Measurements from ENCODE around the gene DIP2B. TPM values are rescaled to one million over a fixed set of nuclear protein-coding genes. Genes with fewer than 3 reads are reported as not detected.
A peak's percentile ranks its signal among the peaks of the same experiment; 100 is the strongest.

The DIP2B gene, protein sequence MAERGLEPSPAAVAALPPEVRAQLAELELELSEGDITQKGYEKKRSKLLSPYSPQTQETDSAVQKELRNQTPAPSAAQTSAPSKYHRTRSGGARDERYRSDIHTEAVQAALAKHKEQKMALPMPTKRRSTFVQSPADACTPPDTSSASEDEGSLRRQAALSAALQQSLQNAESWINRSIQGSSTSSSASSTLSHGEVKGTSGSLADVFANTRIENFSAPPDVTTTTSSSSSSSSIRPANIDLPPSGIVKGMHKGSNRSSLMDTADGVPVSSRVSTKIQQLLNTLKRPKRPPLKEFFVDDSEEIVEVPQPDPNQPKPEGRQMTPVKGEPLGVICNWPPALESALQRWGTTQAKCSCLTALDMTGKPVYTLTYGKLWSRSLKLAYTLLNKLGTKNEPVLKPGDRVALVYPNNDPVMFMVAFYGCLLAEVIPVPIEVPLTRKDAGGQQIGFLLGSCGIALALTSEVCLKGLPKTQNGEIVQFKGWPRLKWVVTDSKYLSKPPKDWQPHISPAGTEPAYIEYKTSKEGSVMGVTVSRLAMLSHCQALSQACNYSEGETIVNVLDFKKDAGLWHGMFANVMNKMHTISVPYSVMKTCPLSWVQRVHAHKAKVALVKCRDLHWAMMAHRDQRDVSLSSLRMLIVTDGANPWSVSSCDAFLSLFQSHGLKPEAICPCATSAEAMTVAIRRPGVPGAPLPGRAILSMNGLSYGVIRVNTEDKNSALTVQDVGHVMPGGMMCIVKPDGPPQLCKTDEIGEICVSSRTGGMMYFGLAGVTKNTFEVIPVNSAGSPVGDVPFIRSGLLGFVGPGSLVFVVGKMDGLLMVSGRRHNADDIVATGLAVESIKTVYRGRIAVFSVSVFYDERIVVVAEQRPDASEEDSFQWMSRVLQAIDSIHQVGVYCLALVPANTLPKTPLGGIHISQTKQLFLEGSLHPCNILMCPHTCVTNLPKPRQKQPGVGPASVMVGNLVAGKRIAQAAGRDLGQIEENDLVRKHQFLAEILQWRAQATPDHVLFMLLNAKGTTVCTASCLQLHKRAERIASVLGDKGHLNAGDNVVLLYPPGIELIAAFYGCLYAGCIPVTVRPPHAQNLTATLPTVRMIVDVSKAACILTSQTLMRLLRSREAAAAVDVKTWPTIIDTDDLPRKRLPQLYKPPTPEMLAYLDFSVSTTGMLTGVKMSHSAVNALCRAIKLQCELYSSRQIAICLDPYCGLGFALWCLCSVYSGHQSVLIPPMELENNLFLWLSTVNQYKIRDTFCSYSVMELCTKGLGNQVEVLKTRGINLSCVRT (N-terminal part only)
- 30.2 TPM for total RNA-seq (2021; ENCODE audit: unreplicated experiment)
- 16.4 TPM for polyA plus RNA-seq (2012; ENCODE audit: insufficient read length)
- percentile 82 among the genes with signal in this experiment for Bru-seq, nascent RNA
- percentile 77 among the genes with signal in this experiment for BruChase-seq, experiment 1, labeled RNA remaining after a 2-hour chase
- percentile 83 among the genes with signal in this experiment for BruChase-seq, experiment 2, labeled RNA remaining after a 6-hour chase
- long read RNA-seq, full-length matches to known transcripts: 5 of 40 reads
- long read RNA-seq, partial matches to known transcripts: 30 of 40 reads
- long read RNA-seq, other reads (novel, unspliced or antisense): 5 of 40 reads

- ChIA-PET CTCF (interaction anchor here (0.6 to 1.9 kb wide), 6 partner anchors 34 to 426 kb away, joined by 3 to 13 read pairs (median 4); no protein-coding TSS in a partner anchor), POLR2A (interaction anchor here (1.1 kb wide), 1 partner anchor 31 kb away, joined by 3 read pairs; no protein-coding TSS in a partner anchor)
- DNase-seq (ENCODE audit: low read depth, low spot score) (peak; percentile 80), ATAC-seq (peak; percentile 93)
- TF ChIP-seq CTCF (IDR thresholded peaks at IDR 0.05): peak; percentile 94
- peak; percentile 92; the same call in 1 of the 2 replicates for TF ChIP-seq SIN3A (IDR thresholded peaks at IDR 0.05; ENCODE audit: borderline replicate concordance, insufficient read depth, low read depth, low read length)
- no peak for TF ChIP-seq TCF7L2 (IDR thresholded peaks at IDR 0.05; ENCODE audit: low read depth, low read length)
- TF ChIP-seq, protein P1, sequence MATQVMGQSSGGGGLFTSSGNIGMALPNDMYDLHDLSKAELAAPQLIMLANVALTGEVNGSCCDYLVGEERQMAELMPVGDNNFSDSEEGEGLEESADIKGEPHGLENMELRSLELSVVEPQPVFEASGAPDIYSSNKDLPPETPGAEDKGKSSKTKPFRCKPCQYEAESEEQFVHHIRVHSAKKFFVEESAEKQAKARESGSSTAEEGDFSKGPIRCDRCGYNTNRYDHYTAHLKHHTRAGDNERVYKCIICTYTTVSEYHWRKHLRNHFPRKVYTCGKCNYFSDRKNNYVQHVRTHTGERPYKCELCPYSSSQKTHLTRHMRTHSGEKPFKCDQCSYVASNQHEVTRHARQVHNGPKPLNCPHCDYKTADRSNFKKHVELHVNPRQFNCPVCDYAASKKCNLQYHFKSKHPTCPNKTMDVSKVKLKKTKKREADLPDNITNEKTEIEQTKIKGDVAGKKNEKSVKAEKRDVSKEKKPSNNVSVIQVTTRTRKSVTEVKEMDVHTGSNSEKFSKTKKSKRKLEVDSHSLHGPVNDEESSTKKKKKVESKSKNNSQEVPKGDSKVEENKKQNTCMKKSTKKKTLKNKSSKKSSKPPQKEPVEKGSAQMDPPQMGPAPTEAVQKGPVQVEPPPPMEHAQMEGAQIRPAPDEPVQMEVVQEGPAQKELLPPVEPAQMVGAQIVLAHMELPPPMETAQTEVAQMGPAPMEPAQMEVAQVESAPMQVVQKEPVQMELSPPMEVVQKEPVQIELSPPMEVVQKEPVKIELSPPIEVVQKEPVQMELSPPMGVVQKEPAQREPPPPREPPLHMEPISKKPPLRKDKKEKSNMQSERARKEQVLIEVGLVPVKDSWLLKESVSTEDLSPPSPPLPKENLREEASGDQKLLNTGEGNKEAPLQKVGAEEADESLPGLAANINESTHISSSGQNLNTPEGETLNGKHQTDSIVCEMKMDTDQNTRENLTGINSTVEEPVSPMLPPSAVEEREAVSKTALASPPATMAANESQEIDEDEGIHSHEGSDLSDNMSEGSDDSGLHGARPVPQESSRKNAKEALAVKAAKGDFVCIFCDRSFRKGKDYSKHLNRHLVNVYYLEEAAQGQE (IDR thresholded peaks at IDR 0.05; ENCODE audit: insufficient read depth in 1 of 2, low read depth in 2 of 2, low read length in 1 of 2): 0 out of 4 replicates have a peak, but pooled peaks of 1 of the 2 experiments have one; percentile 22
- TF ChIP-seq POLR2AphosphoS5 (IDR thresholded peaks at IDR 0.05; ENCODE audit: low read depth, low read length): peak; percentile 66
- in situ Hi-C loops (cut with HindIII; ENCODE audit: low pct_unique_long_range_greater_than_20kb, low sequenced_read_pairs) (no loop called here), intact Hi-C loops (cut with micrococcal nuclease; ENCODE audit: unreplicated experiment) (loop anchor here (2.0 to 10.0 kb wide), 2 partner anchors 134 to 230 kb away; no protein-coding TSS in a partner anchor)
- peak within 1 kb of the TSS; percentile 72 to 76 for H3K4me3 ChIP-seq (ENCODE audit: low read depth in 2 of 2, low read length in 2 of 2)
- no TSS peak for BruUV-seq (replicated peaks)
- peaks cover 23% of the 10 kb centered on the region for H3K4me1 ChIP-seq (ENCODE audit: control insufficient read depth, insufficient read depth, low read length)
- no peaks in the 10 kb centered on the region; the same call in 1 of the 2 replicates for H3K36me3 ChIP-seq (ENCODE audit: control insufficient read depth, insufficient read depth, low read length)
- no peaks in the 10 kb centered on the region for H3K27me3 ChIP-seq (ENCODE audit: control insufficient read depth, insufficient read depth, low read length)
- H3K27ac ChIP-seq (ENCODE audit: low read length): peak within 1 kb of the TSS; percentile 87
- no peaks in the 10 kb centered on the region for H3K9me3 ChIP-seq (ENCODE audit: control insufficient read depth, insufficient read depth, low read depth, low read length)
Observed at GRCh38 chr12:50504798-50505674, at the start of gene DIP2B. DIP2B (plus strand) TSS chr12:50504985; CDS start chr12:50505141, 156 bp downstream.

Measured in Panc1 (cell line).